Activated CD8-positive, alpha-beta T cell treated with anti-CD3 and anti-CD28 coated beads, Interleukin-2, amount 10 ng/mL, durations not matched to agents 7 days and 5 days (primary cell): ENCODE results near the gene COPZ1. TPM values are rescaled to one million over a fixed set of nuclear protein-coding genes. Genes with fewer than 3 reads are reported as not detected.

Source experiments
- ATAC-seq: fragments of 150-1000 bp; cut with Tn5 transposase; one replicate; pipeline ENCODE4 v1.10.0; 2021; ENCODE audit warnings: moderate library complexity
- CTCF ChIA-PET: fragments of 350-600 bp; sonication (Branson Sonifier 250); formaldehyde crosslinking; loops from one replicate; lab custom pipeline; 2021; ENCODE audit warnings: antibody characterized with exemption; lab: Charles Lee
- POLR2A ChIA-PET: fragments of 350-600 bp; sonication (Branson Sonifier 250); formaldehyde crosslinking; loops from one replicate; lab custom pipeline; 2021; ENCODE audit warnings: antibody characterized with exemption; lab: Charles Lee
- DNase-seq: peaks from one replicate; pipeline ENCODE4 v3.0.0-alpha.2; 2020
- H3K27ac Mint-ChIP-seq: one replicate; pipeline ENCODE4 v1.8.0; 2021; ENCODE audit warnings: mild to moderate bottlenecking, mixed read lengths
- H3K27me3 Mint-ChIP-seq: one replicate; pipeline ENCODE4 v1.8.0; 2021; ENCODE audit warnings: low read depth, mixed read lengths
- H3K36me3 Mint-ChIP-seq: one replicate; pipeline ENCODE4 v1.8.0; 2021; ENCODE audit warnings: low read depth, mixed read lengths
- H3K4me1 Mint-ChIP-seq: one replicate; pipeline ENCODE4 v1.8.0; 2021; ENCODE audit warnings: low read depth, mixed read lengths
- H3K4me3 Mint-ChIP-seq: one replicate; pipeline ENCODE4 v1.8.0; 2021; ENCODE audit warnings: mild to moderate bottlenecking, mixed read lengths
- H3K9me3 Mint-ChIP-seq: one replicate; pipeline ENCODE4 v1.8.0; 2022; ENCODE audit warnings: mixed read lengths; ENCODE audit not compliant: insufficient read depth
- total RNA-seq, 2 experiments: library from RNA; stranded (reverse); gene quantifications; one replicate each; pipeline ENCODE4 v1.2.3, GENCODE V29; 2021

The COPZ1 gene
- total RNA-seq, 2 experiments from 2014 or later: 105 to 112 TPM

DNA sequence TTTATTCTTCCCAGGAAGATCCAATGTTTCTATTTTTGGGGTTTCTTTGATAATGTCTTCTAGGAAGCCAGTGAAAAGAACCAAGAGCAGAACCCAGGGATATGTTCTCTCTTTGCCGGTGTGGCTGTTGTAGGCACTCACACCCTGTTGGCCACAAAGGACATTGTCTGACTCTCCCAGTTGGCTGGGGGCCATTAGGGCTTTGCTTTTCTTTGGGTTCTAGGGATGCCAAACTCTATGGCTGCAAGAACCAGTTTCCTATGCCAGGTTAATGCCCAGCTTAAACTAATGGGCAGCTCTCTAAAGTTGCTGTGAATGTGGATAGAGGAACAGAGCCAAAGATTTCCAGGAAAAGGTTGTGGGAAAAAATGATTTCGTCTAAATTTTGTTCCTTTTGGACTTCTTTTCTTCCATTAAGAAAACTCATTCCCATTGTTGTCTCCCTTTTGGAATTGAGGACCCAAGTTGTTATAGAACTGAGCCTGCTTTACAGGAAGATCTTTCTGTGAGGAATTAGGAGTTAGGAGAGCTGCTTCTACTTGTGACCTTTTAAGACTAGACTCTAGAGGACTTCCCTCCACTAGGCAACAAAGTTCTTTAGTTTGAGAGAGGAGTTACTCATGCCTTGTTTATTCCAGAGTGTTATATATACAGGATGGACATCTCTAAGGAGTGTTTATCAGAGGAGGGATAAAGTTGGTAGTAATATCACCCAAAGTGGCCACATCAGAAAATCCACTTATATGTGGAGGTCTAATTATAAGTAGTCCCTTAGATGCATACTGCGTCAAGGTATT, 13.1 kb downstream of the COPZ1 start:
- Mint-ChIP-seq H3K27ac (no peak overlapping the region), H3K4me1 (peaks cover 6% of the 10 kb centered on the region), H3K27me3 (no peaks in the 10 kb centered on the region), H3K4me3 (no peak overlapping the region), H3K9me3 (no peaks in the 10 kb centered on the region), H3K36me3 (peaks cover 20% of the 10 kb centered on the region)
- DNase-seq (no peak), ATAC-seq (no peak)
- CTCF ChIA-PET: interaction anchor here (0.7 to 7.4 kb wide), 19 partner anchors 9 to 131 kb away, joined by 3 to 105 read pairs (median 8); partner anchors contain the start of genes COPZ1 and NFE2
- POLR2A ChIA-PET: interaction anchor here (0.5 to 1.3 kb wide), 3 partner anchors 20 to 91 kb away, joined by 3 to 7 read pairs (median 6); no protein-coding TSS in a partner anchor

DNA sequence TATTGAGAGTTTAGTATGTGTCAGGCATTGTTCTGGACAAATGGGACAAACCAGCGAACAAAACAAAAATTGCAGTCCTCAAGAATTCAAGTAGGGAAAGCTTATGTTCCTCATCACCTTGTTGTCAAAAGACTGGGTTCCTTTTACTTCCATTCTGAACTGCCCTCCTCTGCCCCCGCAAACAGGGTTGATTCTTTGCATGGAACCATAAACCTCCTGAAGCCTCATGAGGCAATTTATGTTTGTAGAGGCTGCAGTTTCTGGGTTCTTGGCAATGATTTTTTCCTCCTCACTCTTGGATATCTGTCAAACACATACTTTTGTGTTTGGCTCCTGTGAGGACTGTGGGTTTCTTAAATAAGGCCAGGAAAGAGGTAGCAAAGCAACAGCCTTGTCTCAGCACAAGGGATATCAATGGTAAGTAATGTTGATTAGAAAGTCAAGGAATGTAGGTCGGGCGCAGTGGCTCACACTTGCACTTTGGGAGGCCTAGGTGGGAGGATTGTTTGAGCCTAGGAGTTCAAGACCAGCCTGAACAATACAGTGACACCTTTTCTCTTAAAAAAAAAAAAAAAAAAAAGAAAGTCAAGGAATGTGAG, 13.9 kb downstream of the COPZ1 start:
- H3K4me1 Mint-ChIP-seq: peaks cover under 1% of the 10 kb centered on the region
- H3K9me3 Mint-ChIP-seq: no peaks in the 10 kb centered on the region
- H3K27ac Mint-ChIP-seq: no peak overlapping the region
- CTCF ChIA-PET: interaction anchor here (1.6 to 7.4 kb wide), 7 partner anchors 13 to 131 kb away, joined by 3 to 105 read pairs (median 39); partner anchors contain the start of genes COPZ1 and NFE2
- peaks cover 26% of the 10 kb centered on the region for H3K36me3 Mint-ChIP-seq
- ATAC-seq (no peak), DNase-seq (no peak)
- POLR2A ChIA-PET: interaction anchor here (0.5 kb wide), 1 partner anchor 74 kb away, joined by 3 read pairs; no protein-coding TSS in a partner anchor
- no peak overlapping the region for H3K4me3 Mint-ChIP-seq
- no peaks in the 10 kb centered on the region for H3K27me3 Mint-ChIP-seq

DNA sequence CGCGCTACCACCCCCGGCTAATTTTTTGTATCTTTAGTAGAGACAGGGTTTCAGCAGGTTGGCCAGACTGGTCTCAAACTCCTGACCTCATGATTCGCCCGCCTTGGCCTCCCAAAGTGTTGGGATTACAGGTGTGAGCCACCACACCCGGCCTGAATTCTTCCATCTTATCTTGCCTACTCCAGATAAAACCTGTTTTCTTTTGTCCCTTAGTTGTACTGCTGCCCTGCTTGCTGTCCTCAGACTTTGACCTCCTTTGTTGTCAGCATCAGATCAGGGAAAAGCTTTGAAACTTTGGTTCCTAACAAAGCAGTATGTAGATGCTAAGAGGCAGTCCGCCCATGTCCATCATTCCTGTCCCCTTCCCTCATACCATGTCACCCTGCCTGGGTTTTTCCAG, 15.9 kb downstream of the COPZ1 start:
- ChIA-PET POLR2A (interaction anchor here (1.0 to 1.2 kb wide), 2 partner anchors 17 to 60 kb away, joined by 3 to 4 read pairs; partner anchors contain the start of gene HNRNPA1), CTCF (interaction anchor here (0.7 to 1.7 kb wide), 5 partner anchors 10 to 38 kb away, joined by 3 to 10 read pairs (median 3); partner anchors contain the start of gene COPZ1)
- Mint-ChIP-seq H3K4me1 (peaks cover 2% of the 10 kb centered on the region), H3K36me3 (peaks cover 37% of the 10 kb centered on the region), H3K27me3 (no peaks in the 10 kb centered on the region), H3K4me3 (no peak overlapping the region), H3K9me3 (no peaks in the 10 kb centered on the region), H3K27ac (no peak overlapping the region)
- DNase-seq (no peak), ATAC-seq (no peak)

GRCh38 chr12:54341378-54342300, 16.7 kb downstream of the COPZ1 start:
- no peak overlapping the region for H3K27ac Mint-ChIP-seq
- DNase-seq (no peak), ATAC-seq (no peak)
- H3K4me1 Mint-ChIP-seq: peaks cover 2% of the 10 kb centered on the region
- H3K9me3 Mint-ChIP-seq: no peaks in the 10 kb centered on the region
- H3K36me3 Mint-ChIP-seq: peaks cover 37% of the 10 kb centered on the region
- H3K4me3 Mint-ChIP-seq: no peak overlapping the region
- ChIA-PET CTCF (interaction anchor here (0.7 to 2.2 kb wide), 7 partner anchors 10 to 58 kb away, joined by 3 to 11 read pairs (median 3); partner anchors contain the start of gene COPZ1), POLR2A (interaction anchor here (1.0 to 1.2 kb wide), 2 partner anchors 16 to 61 kb away, joined by 3 to 4 read pairs; partner anchors contain the start of gene HNRNPA1)
- no peaks in the 10 kb centered on the region for H3K27me3 Mint-ChIP-seq

DNA sequence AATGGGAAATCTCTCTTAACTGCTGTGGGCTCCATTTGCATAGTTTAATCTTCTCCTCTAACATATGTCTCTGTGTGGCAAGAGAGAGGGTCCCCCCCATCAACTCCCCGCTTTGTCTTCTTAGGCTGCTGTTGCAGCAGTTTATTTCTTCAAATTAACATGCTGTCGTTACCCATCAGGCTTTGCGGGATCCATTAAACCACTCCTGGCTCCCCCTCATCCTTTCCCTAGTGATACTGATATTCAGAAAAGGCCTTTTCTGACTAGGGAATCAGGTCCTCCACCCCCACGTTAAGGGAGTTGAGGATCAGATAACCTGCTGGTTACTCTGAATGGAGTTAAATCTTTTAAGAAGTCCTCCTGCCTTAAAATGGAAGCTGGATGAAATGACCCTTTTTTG, 24.1 kb downstream of the COPZ1 start:
- POLR2A ChIA-PET: no interaction called here
- no peak overlapping the region for H3K4me3 Mint-ChIP-seq
- DNase-seq (no peak), ATAC-seq (no peak)
- peaks cover 19% of the 10 kb centered on the region for H3K4me1 Mint-ChIP-seq
- peaks cover 58% of the 10 kb centered on the region for H3K36me3 Mint-ChIP-seq
- no peak overlapping the region for H3K27ac Mint-ChIP-seq
- CTCF ChIA-PET: interaction anchor here (0.8 to 5.4 kb wide), 2 partner anchors 13 to 134 kb away, joined by 3 to 39 read pairs; no protein-coding TSS in a partner anchor
- no peaks in the 10 kb centered on the region for H3K27me3 Mint-ChIP-seq
- H3K9me3 Mint-ChIP-seq: no peaks in the 10 kb centered on the region

DNA sequence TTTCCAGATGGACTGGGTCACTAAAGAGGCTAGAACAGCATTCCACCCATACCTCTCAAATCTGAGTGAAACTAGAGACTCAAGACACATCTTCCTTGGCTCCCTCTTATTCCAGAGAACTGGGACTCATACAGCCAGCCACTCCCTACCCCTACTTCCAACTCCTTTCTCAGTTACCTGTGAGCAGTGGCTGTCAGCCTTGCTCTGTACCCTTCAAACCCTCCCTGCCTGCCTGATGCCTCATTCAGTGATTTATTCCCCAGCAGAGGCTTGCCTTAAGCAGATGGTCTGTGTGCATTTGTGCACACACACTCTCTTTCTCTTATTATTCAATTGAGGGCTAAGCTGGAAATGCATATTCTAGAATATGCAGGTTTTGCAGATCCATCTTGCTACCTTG, 24.7 kb downstream of the COPZ1 start:
- POLR2A ChIA-PET: no interaction called here
- H3K27me3 Mint-ChIP-seq: no peaks in the 10 kb centered on the region
- no peak for DNase-seq
- peaks cover 56% of the 10 kb centered on the region for H3K36me3 Mint-ChIP-seq
- H3K27ac Mint-ChIP-seq: no peak overlapping the region
- H3K4me3 Mint-ChIP-seq: no peak overlapping the region
- CTCF ChIA-PET: interaction anchor here (1.8 to 5.4 kb wide), 2 partner anchors 13 to 56 kb away, joined by 5 to 39 read pairs; no protein-coding TSS in a partner anchor
- no peaks in the 10 kb centered on the region for H3K9me3 Mint-ChIP-seq
- peaks cover 19% of the 10 kb centered on the region for H3K4me1 Mint-ChIP-seq
- no peak for ATAC-seq

DNA sequence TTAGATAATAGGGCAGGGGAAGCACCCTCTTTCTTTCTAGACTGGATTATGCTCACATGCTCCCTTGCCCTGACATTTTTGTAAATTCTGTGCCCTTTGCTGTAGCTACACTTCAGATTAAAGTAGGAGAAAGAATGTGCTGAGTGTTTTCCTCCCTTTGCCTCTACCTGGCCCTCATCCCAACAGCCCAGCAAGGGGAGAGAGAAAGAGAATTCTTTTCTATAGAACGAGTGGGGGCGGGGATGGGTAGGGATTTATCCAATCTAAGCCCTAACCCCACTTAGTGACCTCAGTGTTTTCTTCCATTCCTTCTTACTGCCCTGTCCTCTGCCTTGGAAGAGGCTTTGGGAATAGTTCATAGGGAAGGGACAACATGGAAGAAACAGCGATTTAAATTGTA, 25.8 kb downstream of the COPZ1 start:
- no peak overlapping the region for H3K4me3 Mint-ChIP-seq
- ChIA-PET POLR2A (interaction anchor here (0.6 to 1.0 kb wide), 2 partner anchors 63 to 92 kb away, joined by 3 to 4 read pairs; no protein-coding TSS in a partner anchor), CTCF (interaction anchor here (0.7 to 5.4 kb wide), 6 partner anchors 9 to 57 kb away, joined by 3 to 39 read pairs (median 4); partner anchors contain the start of gene COPZ1)
- H3K9me3 Mint-ChIP-seq: no peaks in the 10 kb centered on the region
- H3K27me3 Mint-ChIP-seq: no peaks in the 10 kb centered on the region
- peaks cover 17% of the 10 kb centered on the region for H3K4me1 Mint-ChIP-seq
- DNase-seq (no peak), ATAC-seq (no peak)
- peaks cover 48% of the 10 kb centered on the region for H3K36me3 Mint-ChIP-seq
- H3K27ac Mint-ChIP-seq: no peak overlapping the region

DNA sequence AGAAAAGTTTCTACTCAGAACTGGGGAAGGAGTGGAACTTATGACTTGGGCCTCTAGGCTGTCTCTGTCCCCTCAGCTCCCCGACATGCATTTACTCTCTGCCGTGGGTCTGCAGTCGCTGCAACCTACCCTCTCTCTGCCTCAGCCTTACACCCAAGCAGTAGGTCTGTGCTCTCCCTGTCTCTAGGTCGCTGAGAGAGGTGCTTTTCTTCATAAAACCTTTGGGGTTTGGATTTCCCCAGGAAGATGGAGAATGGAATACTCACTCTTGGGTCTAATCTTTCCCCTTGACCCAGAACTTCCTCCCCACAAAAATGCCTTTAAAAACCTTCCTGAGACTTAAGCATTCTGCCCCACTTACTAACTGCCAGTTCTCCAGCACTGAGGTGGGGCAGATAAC, 26.4 kb downstream of the COPZ1 start:
- no peak for ATAC-seq
- H3K9me3 Mint-ChIP-seq: no peaks in the 10 kb centered on the region
- H3K27me3 Mint-ChIP-seq: no peaks in the 10 kb centered on the region
- no peak overlapping the region for H3K4me3 Mint-ChIP-seq
- ChIA-PET CTCF (interaction anchor here (1.1 to 5.4 kb wide), 6 partner anchors 10 to 68 kb away, joined by 3 to 39 read pairs (median 4); partner anchors contain the start of gene COPZ1), POLR2A (interaction anchor here (0.6 to 1.0 kb wide), 2 partner anchors 64 to 92 kb away, joined by 3 to 4 read pairs; no protein-coding TSS in a partner anchor)
- no peak overlapping the region for H3K27ac Mint-ChIP-seq
- H3K4me1 Mint-ChIP-seq: peaks cover 17% of the 10 kb centered on the region
- no peak for DNase-seq
- H3K36me3 Mint-ChIP-seq: peaks cover 48% of the 10 kb centered on the region

GRCh38 chr12:54352022-54352531, 27.1 kb downstream of the COPZ1 start:
- H3K27me3 Mint-ChIP-seq: no peaks in the 10 kb centered on the region
- H3K27ac Mint-ChIP-seq: no peak overlapping the region
- POLR2A ChIA-PET: interaction anchor here (0.7 to 0.8 kb wide), 2 partner anchors 10 to 136 kb away, joined by 3 read pairs; no protein-coding TSS in a partner anchor
- peaks cover 22% of the 10 kb centered on the region for H3K4me1 Mint-ChIP-seq
- DNase-seq (peak; percentile 32), ATAC-seq (peak; percentile 62)
- no peaks in the 10 kb centered on the region for H3K9me3 Mint-ChIP-seq
- CTCF ChIA-PET: interaction anchor here (0.8 to 5.4 kb wide), 11 partner anchors 8 to 113 kb away, joined by 3 to 39 read pairs (median 4); partner anchors contain the start of gene COPZ1
- H3K36me3 Mint-ChIP-seq: peaks cover 45% of the 10 kb centered on the region
- peak overlapping the region; percentile 26 for H3K4me3 Mint-ChIP-seq
